Stimulated activated naive CD4-positive, alpha-beta T cell (primary cell): Measurements from ENCODE around the gene IL4R.
A peak's percentile ranks its signal among the peaks of the same experiment; 100 is the strongest.
"Not testable (repeated sequence)": the region's sequence is repeated elsewhere in the genome, so short reads cannot be mapped to it uniquely, and the experiment has no call there.

Experiments
- DNase-seq, 6 experiments: peaks; one replicate each; lab custom pipeline; 2025; lab: John Stamatoyannopoulos, UW

Gene IL4R

GRCh38 chr16:27288313-27288712 lies 25.5 kb upstream of the IL4R start:
- DNase-seq = not testable (repeated sequence)

GRCh38 chr16:27289669-27290068 lies 24.1 kb upstream of the IL4R start:
- DNase-seq = peak in 3 of 6 experiments; percentile 26 to 36 (median 31)

GRCh38 chr16:27290562-27290961 lies 23.2 kb upstream of the IL4R start:
- no peak for DNase-seq

- DNase-seq = no peak
Measured at GRCh38 chr16:27291106-27291505, 22.7 kb upstream of the IL4R start.

DNA sequence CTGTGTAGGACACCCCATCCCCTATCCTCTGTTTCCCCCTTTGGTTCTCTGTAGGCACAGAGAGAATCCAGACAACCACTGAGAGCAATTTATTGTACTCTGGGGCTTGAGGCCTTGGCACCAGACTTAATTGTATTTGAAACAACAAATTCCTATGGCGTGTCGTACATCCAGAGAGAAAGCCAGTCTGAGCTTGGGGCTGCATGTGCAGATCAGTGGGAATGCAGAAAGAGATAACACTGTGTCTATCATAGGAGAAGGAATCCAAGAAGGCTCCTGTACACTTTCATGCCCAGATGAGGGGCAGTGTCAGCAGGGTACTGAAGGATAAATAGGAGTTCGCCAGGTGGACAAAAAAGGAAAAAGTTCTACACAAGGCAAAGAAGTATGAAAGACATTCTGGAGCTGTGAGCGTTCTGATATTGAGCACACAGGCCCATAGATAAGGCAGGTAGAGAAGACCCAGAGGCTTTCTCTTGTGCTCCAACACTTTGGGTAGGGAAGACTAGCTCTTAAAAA lies 22.0 kb upstream of the IL4R start:
- no peak for DNase-seq

- DNase-seq = no peak
Measured at GRCh38 chr16:27293343-27293742, 20.4 kb upstream of the IL4R start.

DNA sequence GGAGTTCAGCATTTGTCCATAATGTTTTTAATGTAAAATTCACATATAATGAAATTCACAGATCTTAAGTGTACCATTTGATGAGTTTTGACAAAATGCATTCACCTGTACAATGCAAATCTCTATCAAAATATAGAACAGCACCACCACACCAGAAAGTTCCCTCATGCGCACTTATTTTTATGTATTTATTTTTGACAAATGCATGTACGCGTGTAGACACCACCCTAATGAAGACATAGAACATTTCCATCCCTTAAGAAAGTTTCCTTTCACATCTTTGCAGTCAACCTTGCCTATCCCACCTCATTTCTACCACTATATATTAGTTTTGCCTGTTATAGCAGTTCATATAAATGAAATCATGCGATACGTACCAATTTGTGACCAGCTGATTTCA lies 15.6 kb upstream of the IL4R start:
- no peak for DNase-seq

GRCh38 chr16:27301236-27301861 lies 12.4 kb upstream of the IL4R start:
- no peak for DNase-seq

DNA sequence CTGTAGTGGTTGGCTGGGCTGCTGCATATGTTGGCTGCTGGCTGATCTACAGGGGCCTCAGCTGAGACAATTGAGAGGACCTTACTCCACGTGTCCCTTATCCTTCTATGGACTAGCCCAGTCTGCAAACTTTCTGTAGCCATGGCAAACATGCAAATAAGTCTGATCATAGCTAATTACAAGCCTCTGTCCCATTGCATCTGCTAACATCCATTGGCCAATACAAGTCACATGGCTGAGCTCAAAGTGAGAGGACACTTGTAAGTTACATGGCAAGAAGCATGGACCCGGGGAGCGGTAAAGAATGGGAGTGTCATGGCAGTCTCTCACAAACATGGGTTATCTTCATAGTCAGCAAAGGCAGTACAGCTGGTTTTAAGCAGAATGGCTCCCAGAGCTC lies 11.6 kb upstream of the IL4R start:
- no peak for DNase-seq

DNA sequence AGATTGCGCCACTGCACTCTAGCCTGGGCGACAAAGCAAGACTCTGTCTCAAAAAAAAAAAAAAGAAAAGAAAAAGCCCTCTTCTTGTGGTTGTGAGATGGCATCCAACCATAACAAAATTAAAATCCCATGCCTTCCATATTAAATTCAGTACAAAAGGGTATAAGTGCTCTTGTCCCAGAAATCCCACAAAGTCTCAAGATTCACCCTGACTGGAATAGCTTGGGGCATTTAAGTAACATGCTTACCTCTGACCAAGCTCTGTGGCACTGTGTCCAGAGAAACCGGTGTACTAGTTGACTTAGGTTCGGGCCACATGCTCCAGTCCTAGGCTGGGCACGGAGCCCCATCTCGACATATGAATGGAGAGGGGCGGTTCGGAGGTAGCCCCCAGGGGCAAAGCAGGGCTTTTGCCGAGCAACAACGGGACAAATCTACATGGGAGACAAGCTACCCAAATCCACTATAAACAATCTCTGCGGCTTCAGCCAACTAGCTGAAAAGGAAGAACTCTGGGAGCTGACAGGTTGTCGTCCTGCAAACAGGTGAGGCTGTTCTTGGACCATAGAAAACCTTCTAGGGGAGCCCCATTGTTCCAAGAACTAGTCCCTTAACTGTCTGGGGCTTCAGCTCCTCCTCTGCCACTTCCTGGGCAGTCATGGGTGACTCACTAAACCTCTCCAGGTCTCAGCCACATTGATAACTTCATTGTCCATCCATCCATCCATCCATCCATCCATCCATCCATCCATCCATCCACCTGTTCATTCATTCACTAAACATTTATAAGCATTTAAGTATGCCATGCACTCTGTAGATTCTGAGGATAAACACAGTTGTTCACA lies 10.3 kb upstream of the IL4R start:
- DNase-seq = no peak

- DNase-seq = no peak
Measured at GRCh38 chr16:27304102-27304501, 9.7 kb upstream of the IL4R start.

DNA sequence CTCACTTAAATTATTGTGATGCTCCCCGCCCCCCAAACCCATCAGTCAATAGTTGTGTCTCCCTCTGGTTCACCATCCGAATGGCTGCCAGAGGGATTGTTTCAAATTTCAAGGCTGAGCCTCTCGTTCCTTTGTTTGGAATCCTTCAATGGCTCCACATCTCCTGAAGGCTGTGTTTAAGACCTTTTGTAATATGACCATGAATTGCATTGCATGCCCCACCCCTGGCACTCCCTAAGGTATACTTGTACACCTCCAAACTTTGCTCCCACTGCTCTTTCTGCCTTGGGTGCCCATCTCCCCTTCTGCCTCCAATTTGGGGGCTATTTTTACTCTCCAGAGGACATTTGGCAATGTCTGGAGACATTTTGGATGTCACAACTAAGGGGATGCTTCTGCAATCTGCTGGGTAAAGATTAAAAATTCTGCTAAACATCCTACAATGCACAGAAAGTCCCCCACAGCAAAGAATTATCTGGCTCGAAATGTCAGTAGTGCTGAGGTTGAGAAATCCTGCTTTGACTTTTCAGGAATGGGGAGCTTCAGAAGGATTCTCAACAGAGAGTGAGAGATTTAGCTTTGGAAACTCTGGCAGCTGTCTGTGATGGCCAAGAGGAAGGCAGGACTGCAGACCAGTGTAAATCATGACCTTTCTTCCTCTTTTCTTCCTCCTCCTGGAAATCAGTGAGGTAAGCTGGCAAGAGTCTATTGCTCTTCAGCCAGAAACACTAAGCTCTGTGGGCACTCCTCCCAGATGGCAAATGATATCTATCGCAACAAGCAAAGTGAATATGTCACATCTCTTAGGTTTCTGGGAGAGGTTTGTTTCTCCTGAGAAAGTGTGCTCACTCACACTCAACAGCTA lies 8.7 kb upstream of the IL4R start:
- no peak for DNase-seq

DNA sequence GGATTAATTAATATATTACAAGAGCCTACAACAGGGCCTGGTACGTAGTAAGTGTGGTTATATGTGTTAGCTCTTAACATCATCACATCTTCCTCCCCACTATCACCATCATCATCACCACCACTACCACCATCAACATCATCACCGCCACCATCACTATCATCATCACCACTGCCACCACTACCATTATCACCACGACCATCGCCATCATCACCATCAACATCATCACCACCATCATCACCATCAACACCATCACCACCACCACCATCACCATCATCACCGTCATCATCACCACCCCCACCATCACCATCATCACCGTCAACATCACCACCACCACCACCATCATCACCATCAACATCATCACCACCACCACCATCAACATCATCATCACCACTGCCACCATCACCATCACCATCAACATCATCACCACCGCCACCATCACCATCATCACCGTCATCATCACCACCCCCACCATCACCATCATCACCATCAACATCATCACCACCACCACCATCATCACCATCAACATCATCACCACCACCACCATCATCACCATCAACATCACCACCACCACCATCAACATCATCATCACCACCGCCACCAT lies 7.8 kb upstream of the IL4R start:
- DNase-seq = no peak

DNA sequence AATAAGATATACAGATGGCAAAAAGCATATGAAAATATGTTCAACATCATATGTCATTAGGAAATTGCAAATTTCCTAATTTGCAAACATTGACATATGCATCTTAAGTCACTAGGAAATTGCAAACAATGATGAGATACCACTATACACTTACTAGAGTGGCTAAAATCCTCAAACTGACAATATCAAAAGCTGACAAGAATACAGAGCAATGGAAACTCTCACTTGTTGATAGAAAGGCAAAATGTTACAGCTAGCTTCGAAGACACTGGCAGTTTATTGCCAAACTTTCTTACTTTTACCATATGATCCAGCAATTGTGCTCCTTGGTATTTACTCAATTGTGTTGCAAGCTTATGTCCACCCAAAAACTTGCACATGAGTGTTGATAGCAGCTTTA lies 5.0 kb upstream of the IL4R start:
- no peak for DNase-seq

DNA sequence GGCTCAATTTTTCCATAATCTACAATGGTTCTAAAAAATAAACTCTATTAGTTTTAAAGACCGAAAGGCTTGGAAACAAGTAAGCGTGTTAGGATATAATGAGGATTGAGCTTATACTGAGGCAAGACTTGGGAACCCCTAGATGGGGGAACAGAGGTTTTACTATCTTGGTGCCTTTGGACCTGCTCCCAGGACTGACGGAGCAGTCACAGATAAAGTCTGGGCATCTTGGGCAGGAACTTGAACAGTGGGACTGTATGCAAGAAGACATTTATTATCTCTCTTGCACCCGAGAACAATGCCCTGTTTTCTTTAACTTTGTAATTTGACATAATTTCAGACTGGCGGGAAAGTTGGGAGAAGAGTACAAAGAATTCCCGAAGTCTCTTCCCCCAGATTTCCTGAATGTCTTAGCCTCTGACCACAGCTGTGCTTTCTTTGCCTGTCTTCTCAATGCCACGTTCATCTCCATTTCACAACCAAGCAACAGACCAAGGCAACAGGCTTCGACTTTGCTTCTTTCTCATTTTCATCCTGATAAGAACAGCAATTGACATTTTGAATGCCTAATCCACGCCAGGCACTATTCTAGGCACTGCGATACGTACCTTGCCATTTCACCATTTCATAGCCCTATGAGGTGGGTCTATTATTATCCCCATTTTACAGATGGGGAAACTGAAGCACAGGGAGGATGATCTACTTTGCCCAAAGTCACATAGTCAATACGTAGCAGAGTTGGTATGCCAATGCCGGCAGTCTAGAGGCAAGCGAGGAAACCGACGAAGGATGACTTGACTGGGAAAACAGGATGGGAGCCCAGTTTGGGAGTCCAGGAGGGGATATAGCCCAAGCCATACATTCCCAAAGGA lies 3.0 kb upstream of the IL4R start:
- no peak for DNase-seq

- no peak for DNase-seq
Measured at GRCh38 chr16:27311448-27311830, 2.3 kb upstream of the IL4R start.

GRCh38 chr16:27311897-27312303 lies 1.9 kb upstream of the IL4R start:
- DNase-seq = no peak

DNA sequence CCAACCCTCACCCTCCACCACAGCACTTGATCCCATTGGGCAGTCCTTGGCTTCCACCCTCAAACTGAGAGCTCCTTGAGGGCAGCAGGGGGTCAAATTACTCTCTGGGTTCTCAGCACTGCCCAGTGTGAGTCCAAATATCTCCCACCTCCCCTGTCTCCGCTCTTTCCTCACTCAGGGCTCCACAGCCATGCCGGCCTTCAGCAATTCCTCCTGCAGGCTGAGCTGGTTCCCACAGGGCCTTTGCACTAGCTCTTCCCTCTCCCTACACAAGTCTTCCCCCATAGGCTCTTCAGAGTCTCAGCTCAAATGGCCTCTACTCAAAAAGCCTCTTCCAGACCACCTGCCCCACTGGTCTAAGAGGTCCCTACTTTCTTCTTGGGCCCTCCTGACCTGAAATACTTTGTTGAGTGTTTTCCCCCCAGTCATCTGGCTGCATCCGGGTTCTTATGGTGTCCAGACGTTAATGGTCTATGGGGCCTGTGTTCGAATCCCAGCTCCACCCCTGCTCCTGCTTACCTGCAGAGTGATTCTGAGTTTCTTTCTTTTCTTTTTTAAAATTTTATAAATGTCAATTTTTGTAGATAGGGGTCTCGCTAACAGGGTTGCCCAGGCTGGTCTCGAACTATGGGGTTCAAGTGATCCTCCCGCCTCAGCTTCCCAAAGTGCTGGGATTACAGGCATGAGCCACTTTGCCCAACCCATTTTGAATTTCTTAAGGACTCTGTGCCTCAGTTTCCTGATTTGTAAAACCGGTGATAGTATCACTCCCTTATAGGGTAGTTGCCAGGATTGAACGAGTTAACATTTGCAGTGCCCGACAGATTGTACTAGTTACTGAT lies 973 bp upstream of the IL4R start:
- DNase-seq = no peak

- DNase-seq = peak; percentile 28 to 60 (median 46)
Measured at GRCh38 chr16:27314161-27314723, 468 bp downstream of the IL4R start.

- DNase-seq = no peak
Measured at GRCh38 chr16:27314986-27315332, 1.2 kb downstream of the IL4R start.
